Esophagus muscularis mucosa (tissue), 4 donors: ENCODE results near the gene VPS33A. TPM values are rescaled to one million over a fixed set of nuclear protein-coding genes. Genes with fewer than 3 reads are reported as not detected.

Experiments used
- DNase-seq: peaks from one replicate; pipeline ENCODE4 v3.0.0-alpha.2; 2017; ENCODE audit errors: extremely low spot score
- H3K27ac ChIP-seq, 4 donors: fragments of 200-600 bp; sonication (generic); replicated peaks in 1 of 4; 1 replicate in 3 of 4; 2 replicates in 1 of 4; pipeline ENCODE4 v1.5.1; 2016 to 2019; ENCODE audit warnings: mild to moderate bottlenecking in 1 of 4
- H3K27me3 ChIP-seq, 4 donors: fragments of 200-600 bp; sonication (generic); one replicate each; pipeline versions ENCODE4 v1.5.1 to v1.6.0; 2016 to 2019
- H3K36me3 ChIP-seq, 4 donors: fragments of 200-600 bp; sonication (generic); one replicate each; pipeline ENCODE4 v1.5.1; 2016 to 2019
- H3K4me1 ChIP-seq, 4 donors: fragments of 200-600 bp; sonication (generic); one replicate each; pipeline ENCODE4 v1.5.1; 2016 to 2019
- H3K4me3 ChIP-seq, 4 donors: fragments of 200-600 bp; sonication (generic); 1 replicate in 2 of 4; 2 replicates in 2 of 4; pipeline ENCODE4 v1.5.1; 2016 to 2019; ENCODE audit warnings: mild to moderate bottlenecking in 4 of 4, moderate library complexity in 1 of 4
- H3K9me3 ChIP-seq, 4 donors: fragments of 200-600 bp; sonication (generic); 1 replicate in 3 of 4; 2 replicates in 1 of 4; pipeline ENCODE4 v1.5.1; 2016 to 2019
- CTCF ChIP-seq, 3 experiments: fragments of 200-600 bp in 2 of 3; fragments of 450-650 bp in 1 of 3; sonication (generic) in 2 of 3; IDR thresholded peaks; one replicate each; pipeline ENCODE4 v1.5.1; 2017 to 2019; ENCODE audit warnings: antibody characterized with exemption in 3 of 3, mild to moderate bottlenecking in 2 of 3, moderate library complexity in 1 of 3
- EP300 ChIP-seq: sonication (generic); formaldehyde crosslinking; IDR thresholded peaks from one replicate; pipeline ENCODE4 v1.6.1; 2017; ENCODE audit warnings: antibody characterized with exemption
- POLR2A ChIP-seq: fragments of 450-650 bp; IDR thresholded peaks from one replicate; pipeline ENCODE4 v1.6.1; 2017; ENCODE audit warnings: antibody characterized with exemption, moderate library complexity, mild to moderate bottlenecking, low read depth
- POLR2AphosphoS5 ChIP-seq, 2 donors: sonication (generic); formaldehyde crosslinking; IDR thresholded peaks; one replicate each; pipeline ENCODE4 v1.6.1; 2017; ENCODE audit warnings: antibody characterized with exemption in 2 of 2
- WGBS: methylation state at CpG from one replicate; pipeline ENCODE4 v1.1.5; 2018; 5-methylcytosine and 5-hydroxymethylcytosine counted together
- intact Hi-C: fragments of 100-400 bp; cut with DNase I; formaldehyde crosslinking; loops from one replicate; pipeline ENCODE4 v1.15.1; 2023
- total RNA-seq, 4 donors: library from RNA; depleted of rRNA; stranded (reverse); fragments of >200 nt; gene quantifications; one replicate each; pipeline versions ENCODE4 v1.1.0 to v1.2.1, GENCODE V29; 2016

Gene VPS33A
- total RNA-seq, 4 donors from 2014 or later = 12.5 to 15.7 (median 14.7) TPM

GRCh38 chr12:122206111-122206881, 60.0 kb downstream of the VPS33A start:
- intact Hi-C loops = no loop called here
- 73% methylated on average over 26 of the region's 27 CpGs for WGBS
- Histone ChIP-seq H3K27me3 (peaks cover 5 to 47% (median 24%) of the 10 kb centered on the region in 4 donors), H3K4me3 (no peak overlapping the region), H3K36me3 (peaks cover 35 to 50% (median 47%) of the 10 kb centered on the region in 4 donors), H3K4me1 (peaks cover 15 to 35% (median 22%) of the 10 kb centered on the region in 4 donors), H3K27ac (no peak overlapping the region), H3K9me3 (no peaks in the 10 kb centered on the region)
- DNase-seq = no peak
- TF ChIP-seq POLR2A = no peak
- no peak for TF ChIP-seq EP300
- no peak for TF ChIP-seq CTCF (IDR thresholded peaks at IDR 0.05)
- TF ChIP-seq POLR2AphosphoS5 (IDR thresholded peaks at IDR 0.05) = no peak

GRCh38 chr12:122205053-122205925, 61.0 kb downstream of the VPS33A start:
- Histone ChIP-seq H3K4me3 (no peak overlapping the region), H3K4me1 (peaks cover 15 to 35% (median 22%) of the 10 kb centered on the region in 4 donors), H3K27me3 (peaks cover 5 to 57% (median 31%) of the 10 kb centered on the region in 4 donors), H3K27ac (no peak overlapping the region), H3K36me3 (peaks cover 32 to 40% (median 37%) of the 10 kb centered on the region in 4 donors), H3K9me3 (no peaks in the 10 kb centered on the region)
- intact Hi-C loops = no loop called here
- 51% methylated on average over 22 of the region's 23 CpGs for WGBS
- no peak for DNase-seq
- TF ChIP-seq CTCF (IDR thresholded peaks at IDR 0.05) = no peak
- TF ChIP-seq EP300 = no peak
- TF ChIP-seq POLR2A = no peak
- no peak for TF ChIP-seq POLR2AphosphoS5 (IDR thresholded peaks at IDR 0.05)

GRCh38 chr12:122204167-122205052, 61.9 kb downstream of the VPS33A start:
- TF ChIP-seq POLR2A = no peak
- TF ChIP-seq CTCF (IDR thresholded peaks at IDR 0.05) = no peak
- TF ChIP-seq EP300 = no peak
- no peak for TF ChIP-seq POLR2AphosphoS5 (IDR thresholded peaks at IDR 0.05)
- Histone ChIP-seq H3K27ac (no peak overlapping the region), H3K9me3 (no peaks in the 10 kb centered on the region), H3K4me1 (peaks cover 15 to 35% (median 22%) of the 10 kb centered on the region in 4 donors), H3K27me3 (peaks cover 5 to 65% (median 33%) of the 10 kb centered on the region in 4 donors), H3K36me3 (peaks cover 24 to 31% (median 29%) of the 10 kb centered on the region in 4 donors), H3K4me3 (peak overlapping the region; percentile 59 to 77 (median 66))
- intact Hi-C loops = no loop called here
- WGBS = 25% methylated on average over 28 of the region's 71 CpGs
- DNase-seq = no peak
